ENCODE measurements around the gene CENPN.

DNA sequence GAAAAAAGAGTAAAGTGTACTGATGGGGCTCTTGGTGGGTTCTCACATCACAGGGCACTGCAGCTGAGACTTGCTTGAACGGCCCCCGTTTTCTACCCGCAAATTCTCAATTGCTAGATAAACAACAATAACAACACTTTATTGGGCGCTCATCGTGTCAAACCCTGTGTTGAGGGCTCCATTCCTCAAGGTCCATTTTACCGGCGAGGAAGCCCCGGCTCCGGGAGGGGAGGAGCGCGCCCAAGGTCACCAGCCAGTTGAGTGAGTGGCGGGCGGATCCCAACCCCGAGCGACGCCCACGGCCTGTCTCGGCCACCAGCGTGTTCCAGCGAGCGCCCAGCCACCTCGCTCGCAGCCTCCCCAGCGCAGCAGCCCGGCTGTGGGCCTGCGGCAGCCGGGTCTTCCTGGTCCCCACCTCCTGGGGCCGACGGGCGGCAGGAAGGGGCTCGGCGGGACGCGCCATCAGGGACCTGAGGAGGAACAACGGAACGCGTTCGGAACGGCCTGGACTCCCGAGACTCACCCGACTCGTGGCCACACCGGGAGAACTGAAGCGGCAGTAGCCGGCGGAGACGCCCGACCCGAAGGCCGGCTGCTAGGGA is 702 bp upstream of the CENPN start:
- no peak for TF ChIP-seq CTCF (IDR thresholded peaks at IDR 0.05; ENCODE audit: insufficient read depth, low read depth, low read length)
- no peak for TF ChIP-seq EZH2 (IDR thresholded peaks at IDR 0.05; ENCODE audit: insufficient read depth, low read length)
